Measurements from ENCODE around the gene PSG5.
"Not testable (repeated sequence)": the region's sequence is repeated elsewhere in the genome, so short reads cannot be mapped to it uniquely, and the experiment has no call there.

DNA sequence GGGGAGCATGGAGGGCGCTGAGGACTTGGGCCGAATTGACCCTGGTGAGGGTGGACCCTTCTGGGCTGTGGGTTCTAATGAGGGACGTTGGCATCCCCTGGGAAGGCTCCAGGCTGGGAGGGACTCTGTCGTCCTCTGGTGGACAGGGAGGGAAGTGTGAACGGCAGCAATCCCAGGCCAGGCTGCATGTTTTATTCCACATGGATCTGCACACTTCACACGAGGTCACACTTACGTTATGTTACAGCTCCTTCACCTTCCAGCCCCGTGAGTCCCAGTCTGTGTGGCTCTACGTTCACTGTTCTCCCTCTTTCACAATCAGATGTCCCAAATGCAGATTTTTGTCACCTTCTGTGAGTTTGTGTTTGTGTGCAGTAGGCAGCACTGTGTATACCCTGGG lies 1.8 kb upstream of the PSG5 start:
- not testable (repeated sequence) for TF ChIP-seq CTCF, POLR2A (IDR thresholded peaks at IDR 0.05)
